Prostate gland (tissue), 2 donors: ENCODE data around the gene CFAP92.

ENCODE experiments used
- POLR2A ChIP-seq: fragments of 450-650 bp; IDR thresholded peaks from one replicate; pipeline ENCODE4 v1.6.1; 2016; ENCODE audit warnings: antibody characterized with exemption, mild to moderate bottlenecking
- POLR2AphosphoS5 ChIP-seq: sonication (generic); formaldehyde crosslinking; IDR thresholded peaks from one replicate; pipeline ENCODE4 v1.6.1; 2017; ENCODE audit warnings: antibody characterized with exemption
- TF ChIP-seq, protein P1 (sequence below), 4 experiments: fragments of 200-600 bp in 2 of 4; fragments of 450-650 bp in 2 of 4; sonication (generic) in 2 of 4; IDR thresholded peaks; 1 replicate in 3 of 4; 2 replicates in 1 of 4; pipeline ENCODE4 v1.5.1; 2016 to 2019; ENCODE audit warnings: antibody characterized with exemption in 4 of 4, mild to moderate bottlenecking in 2 of 4, moderate library complexity in 2 of 4

DNA sequence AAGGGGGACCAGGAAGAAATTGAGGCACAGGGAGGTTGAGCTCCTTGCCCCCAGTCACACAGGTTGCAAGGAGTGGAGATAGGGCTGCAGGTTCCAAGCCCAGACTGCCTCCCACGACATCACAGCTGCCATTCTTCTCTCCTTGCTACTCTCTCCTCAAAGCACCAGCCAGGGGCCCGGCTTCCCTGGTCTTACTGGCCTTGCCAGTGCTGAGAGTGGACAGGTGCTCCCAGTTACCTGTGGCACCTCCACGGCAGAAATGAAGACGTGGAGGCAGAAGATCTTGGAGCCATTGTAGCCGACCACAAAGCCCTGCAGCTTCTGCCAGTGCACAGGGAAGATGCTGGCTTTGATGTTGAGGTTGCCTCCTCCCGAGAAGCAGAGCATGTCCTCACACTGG is 132.4 kb downstream of the CFAP92 start:
- TF ChIP-seq, protein P1, sequence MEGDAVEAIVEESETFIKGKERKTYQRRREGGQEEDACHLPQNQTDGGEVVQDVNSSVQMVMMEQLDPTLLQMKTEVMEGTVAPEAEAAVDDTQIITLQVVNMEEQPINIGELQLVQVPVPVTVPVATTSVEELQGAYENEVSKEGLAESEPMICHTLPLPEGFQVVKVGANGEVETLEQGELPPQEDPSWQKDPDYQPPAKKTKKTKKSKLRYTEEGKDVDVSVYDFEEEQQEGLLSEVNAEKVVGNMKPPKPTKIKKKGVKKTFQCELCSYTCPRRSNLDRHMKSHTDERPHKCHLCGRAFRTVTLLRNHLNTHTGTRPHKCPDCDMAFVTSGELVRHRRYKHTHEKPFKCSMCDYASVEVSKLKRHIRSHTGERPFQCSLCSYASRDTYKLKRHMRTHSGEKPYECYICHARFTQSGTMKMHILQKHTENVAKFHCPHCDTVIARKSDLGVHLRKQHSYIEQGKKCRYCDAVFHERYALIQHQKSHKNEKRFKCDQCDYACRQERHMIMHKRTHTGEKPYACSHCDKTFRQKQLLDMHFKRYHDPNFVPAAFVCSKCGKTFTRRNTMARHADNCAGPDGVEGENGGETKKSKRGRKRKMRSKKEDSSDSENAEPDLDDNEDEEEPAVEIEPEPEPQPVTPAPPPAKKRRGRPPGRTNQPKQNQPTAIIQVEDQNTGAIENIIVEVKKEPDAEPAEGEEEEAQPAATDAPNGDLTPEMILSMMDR (IDR thresholded peaks at IDR 0.05), result no peak
- TF ChIP-seq POLR2A (no peak), POLR2AphosphoS5 (no peak)
